ENCODE data around the gene RAB4B. TPM values are rescaled to one million over a fixed set of nuclear protein-coding genes. Genes with fewer than 3 reads are reported as not detected.
"Not testable (repeated sequence)": the region's sequence is repeated elsewhere in the genome, so short reads cannot be mapped to it uniquely, and the experiment has no call there.

Gene RAB4B
- total RNA-seq, 2 experiments from 2014 or later: 26.6 to 26.9 TPM

- no peaks in the 10 kb centered on the region for H3K9me3 ChIP-seq (ENCODE audit: control insufficient read depth in 1 of 2, insufficient read depth in 1 of 2, low read length in 2 of 2)
- DNase-seq (no peak), ATAC-seq (ENCODE audit: poor library complexity) (no peak)
- intact Hi-C loops (cut with DNase I, micrococcal nuclease): loop anchor here in 1 of 2 experiments (1.0 kb wide), 1 partner anchor 16 kb away; no protein-coding TSS in a partner anchor
- H3K4me1 Mint-ChIP-seq (ENCODE audit: low read depth): peaks cover 36% of the 10 kb centered on the region
- H3K36me3 ChIP-seq (ENCODE audit: insufficient read depth, low read length): peaks cover 14% of the 10 kb centered on the region
- peaks cover 50% of the 10 kb centered on the region for H3K36me3 Mint-ChIP-seq (ENCODE audit: low read depth)
- CTCF ChIA-PET: no interaction called here
- POLR2A ChIA-PET: no interaction called here
- H3K27ac Mint-ChIP-seq: peak overlapping the region; percentile 24
- no peaks in the 10 kb centered on the region for H3K9me3 Mint-ChIP-seq
- H3K27me3 Mint-ChIP-seq: no peaks in the 10 kb centered on the region
- no peak overlapping the region for H3K27ac ChIP-seq (ENCODE audit: low read depth in 1 of 2, low read length in 2 of 2)
- peak overlapping the region; percentile 20 for H3K4me3 Mint-ChIP-seq
- peaks cover 23% of the 10 kb centered on the region for H3K4me1 ChIP-seq (ENCODE audit: insufficient read depth, low read length)
- H3K27me3 ChIP-seq (ENCODE audit: control insufficient read depth in 1 of 2, insufficient read depth in 2 of 2, low read length in 2 of 2): no peaks in the 10 kb centered on the region
- TF ChIP-seq CTCF (IDR thresholded peaks at IDR 0.05): no peak
- no peak overlapping the region for H3K4me3 ChIP-seq (ENCODE audit: low read length)
Observed at GRCh38 chr19:40780582-40780981, 2.5 kb downstream of the RAB4B start.

- peaks cover 36% of the 10 kb centered on the region for H3K4me1 Mint-ChIP-seq (ENCODE audit: low read depth)
- no peaks in the 10 kb centered on the region for H3K9me3 Mint-ChIP-seq
- no peak overlapping the region for H3K27ac Mint-ChIP-seq
- ATAC-seq (ENCODE audit: poor library complexity) (no peak), DNase-seq (no peak)
- no peak overlapping the region for H3K4me3 Mint-ChIP-seq
- peaks cover 52% of the 10 kb centered on the region for H3K36me3 Mint-ChIP-seq (ENCODE audit: low read depth)
- H3K4me1 ChIP-seq (ENCODE audit: insufficient read depth, low read length): peaks cover 23% of the 10 kb centered on the region
- no peaks in the 10 kb centered on the region for H3K9me3 ChIP-seq (ENCODE audit: control insufficient read depth in 1 of 2, insufficient read depth in 1 of 2, low read length in 2 of 2)
- no peaks in the 10 kb centered on the region for H3K27me3 ChIP-seq (ENCODE audit: control insufficient read depth in 1 of 2, insufficient read depth in 2 of 2, low read length in 2 of 2)
- H3K27ac ChIP-seq (ENCODE audit: low read depth in 1 of 2, low read length in 2 of 2): no peak overlapping the region
- H3K27me3 Mint-ChIP-seq: no peaks in the 10 kb centered on the region
- ChIA-PET CTCF (interaction anchor here (0.6 to 0.7 kb wide), 2 partner anchors 55 to 99 kb away, joined by 3 read pairs; no protein-coding TSS in a partner anchor), POLR2A (no interaction called here)
- intact Hi-C loops (cut with DNase I, micrococcal nuclease): no loop called here
- peaks cover 14% of the 10 kb centered on the region for H3K36me3 ChIP-seq (ENCODE audit: insufficient read depth, low read length)
- no peak overlapping the region for H3K4me3 ChIP-seq (ENCODE audit: low read length)
- TF ChIP-seq CTCF (IDR thresholded peaks at IDR 0.05): no peak
Observed at GRCh38 chr19:40781140-40781539, 3.1 kb downstream of the RAB4B start.

GRCh38 chr19:40783711-40784110 is 5.7 kb downstream of the RAB4B start:
- Mint-ChIP-seq H3K36me3 (ENCODE audit: low read depth) (peaks cover 42% of the 10 kb centered on the region), H3K4me3 (no peak overlapping the region), H3K9me3 (no peaks in the 10 kb centered on the region), H3K27me3 (no peaks in the 10 kb centered on the region), H3K4me1 (ENCODE audit: low read depth) (peaks cover 15% of the 10 kb centered on the region), H3K27ac (no peak overlapping the region)
- Histone ChIP-seq H3K9me3 (ENCODE audit: control insufficient read depth in 1 of 2, insufficient read depth in 1 of 2, low read length in 2 of 2) (no peaks in the 10 kb centered on the region), H3K27ac (ENCODE audit: low read depth in 1 of 2, low read length in 2 of 2) (no peak overlapping the region), H3K27me3 (ENCODE audit: control insufficient read depth in 1 of 2, insufficient read depth in 2 of 2, low read length in 2 of 2) (no peaks in the 10 kb centered on the region), H3K4me1 (ENCODE audit: insufficient read depth, low read length) (peaks cover 7% of the 10 kb centered on the region), H3K36me3 (ENCODE audit: insufficient read depth, low read length) (peaks cover 19% of the 10 kb centered on the region), H3K4me3 (ENCODE audit: low read length) (no peak overlapping the region)
- intact Hi-C loops (cut with DNase I, micrococcal nuclease): no loop called here
- ATAC-seq (ENCODE audit: poor library complexity): no peak
- TF ChIP-seq CTCF (IDR thresholded peaks at IDR 0.05): no peak
- DNase-seq: no peak
- ChIA-PET POLR2A (no interaction called here), CTCF (no interaction called here)

- DNase-seq; H3K9me3 Mint-ChIP-seq; H3K4me3 ChIP-seq (ENCODE audit: low read length); intact Hi-C loops (cut with DNase I, micrococcal nuclease); ATAC-seq (ENCODE audit: poor library complexity); H3K4me1 ChIP-seq (ENCODE audit: insufficient read depth, low read length); CTCF ChIA-PET; H3K9me3 ChIP-seq (ENCODE audit: control insufficient read depth in 1 of 2, insufficient read depth in 1 of 2, low read length in 2 of 2); H3K27me3 ChIP-seq (ENCODE audit: control insufficient read depth in 1 of 2, insufficient read depth in 2 of 2, low read length in 2 of 2); H3K27ac Mint-ChIP-seq; H3K27ac ChIP-seq (ENCODE audit: low read depth in 1 of 2, low read length in 2 of 2); POLR2A ChIA-PET; H3K4me3 Mint-ChIP-seq; H3K27me3 Mint-ChIP-seq: not testable (repeated sequence)
- H3K36me3 ChIP-seq (ENCODE audit: insufficient read depth, low read length): peaks cover 19% of the 10 kb centered on the region
- H3K4me1 Mint-ChIP-seq (ENCODE audit: low read depth): peaks cover 11% of the 10 kb centered on the region
- H3K36me3 Mint-ChIP-seq (ENCODE audit: low read depth): peaks cover 38% of the 10 kb centered on the region
Observed at GRCh38 chr19:40784146-40784545, 6.1 kb downstream of the RAB4B start.
